GM21381 (cell line): ENCODE results near the gene BRD4.

ENCODE experiments used
- ATAC-seq: cut with Tn5 transposase; IDR thresholded peaks from one replicate; pipeline ENCODE4 v1.9.1; 2021; ENCODE audit warnings: mild to moderate bottlenecking, moderate library complexity; ENCODE audit not compliant: unreplicated experiment

Gene BRD4

GRCh38 chr19:15250640-15250993 is 81.7 kb downstream of the BRD4 start:
- no peak for ATAC-seq

DNA sequence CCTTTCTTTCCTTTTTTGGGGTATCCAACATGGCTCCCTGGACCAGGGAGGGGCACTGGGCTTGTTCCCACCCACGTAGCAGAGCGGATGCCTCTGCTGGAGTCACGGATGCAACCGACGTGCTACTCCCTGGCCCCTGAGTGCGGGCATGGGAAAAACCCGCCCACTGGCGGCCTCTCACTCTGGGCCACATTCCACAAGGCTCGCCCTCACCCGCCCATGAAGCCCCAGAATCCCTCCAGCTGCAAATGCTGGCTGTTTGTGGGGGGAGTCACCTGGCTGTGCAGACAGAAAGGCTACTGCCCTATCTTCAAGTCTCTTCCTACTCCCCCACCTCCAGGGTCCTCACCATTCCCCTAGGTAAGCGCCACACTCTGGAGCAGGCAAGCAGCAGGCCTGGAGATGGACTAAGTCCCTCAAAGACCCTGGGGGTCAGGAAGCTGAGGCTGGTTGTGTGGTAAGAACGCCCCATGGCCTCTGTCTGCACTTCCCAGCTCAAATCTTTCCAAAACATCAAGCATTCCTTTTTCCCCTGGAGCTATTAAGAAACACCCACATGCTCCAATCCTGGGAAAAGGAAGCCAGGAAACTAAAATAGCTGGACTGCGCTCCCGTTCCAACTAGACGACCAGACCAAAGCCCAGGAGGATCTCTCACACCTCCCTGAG is 82.2 kb downstream of the BRD4 start:
- ATAC-seq: no peak

DNA sequence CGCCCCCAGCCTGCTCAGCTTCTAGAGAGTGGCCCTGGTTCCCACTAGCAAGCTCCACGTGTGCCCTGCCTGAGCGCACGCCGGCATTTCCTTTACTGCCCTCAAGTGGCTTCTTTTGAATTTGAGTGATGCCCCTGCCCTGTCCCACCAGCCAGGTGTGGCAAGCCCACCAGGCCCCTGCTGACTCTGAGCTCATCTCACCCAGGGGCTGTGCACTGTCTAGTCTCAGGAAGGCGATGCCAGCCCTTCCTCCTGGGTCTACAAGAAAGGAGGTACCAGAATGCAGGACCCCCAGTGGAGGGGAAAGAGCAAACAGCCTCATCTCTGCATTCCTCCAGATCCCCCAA is 82.8 kb downstream of the BRD4 start:
- no peak for ATAC-seq

DNA sequence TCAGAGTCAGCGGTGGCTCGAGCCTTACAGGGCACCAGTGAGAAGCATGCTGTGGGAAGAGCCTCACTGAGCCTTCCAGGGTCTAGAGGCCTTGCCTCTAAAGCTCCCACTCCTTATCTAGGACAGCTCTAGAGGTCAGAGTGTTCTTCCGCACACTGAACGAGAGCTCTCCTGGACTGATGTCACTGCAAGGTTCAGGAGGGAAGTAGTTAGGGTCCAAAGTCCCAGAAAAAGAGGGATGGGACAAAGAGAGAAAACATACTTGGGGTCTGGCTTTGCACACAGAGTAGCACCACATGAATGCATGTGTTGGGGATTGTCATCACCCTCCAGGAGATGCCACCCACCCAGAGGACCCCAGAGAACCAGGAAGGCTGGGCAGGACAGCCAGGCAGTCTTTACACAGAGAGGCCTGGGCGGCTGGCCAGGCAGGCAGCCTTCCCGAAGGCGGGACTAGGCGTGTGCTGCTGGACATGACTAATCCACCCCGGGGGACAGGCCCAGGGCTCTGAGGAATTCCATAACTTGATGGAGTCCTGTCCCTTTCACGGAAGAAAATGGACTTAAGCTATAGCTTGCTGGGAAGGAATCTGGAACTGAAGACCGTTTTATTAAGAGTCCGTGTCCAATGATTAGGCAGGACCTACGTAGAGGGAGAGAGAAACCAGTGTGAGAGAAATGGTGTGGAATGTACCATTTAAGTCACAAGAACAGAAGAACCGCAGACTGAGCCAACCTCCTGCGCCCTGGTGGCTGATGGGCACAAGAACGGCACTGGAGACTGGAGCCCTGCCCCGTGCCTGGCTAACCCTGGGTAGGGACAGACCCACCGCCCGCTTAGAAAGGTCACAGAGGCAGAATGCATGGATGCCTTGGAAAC is 83.5 kb downstream of the BRD4 start:
- ATAC-seq: no peak

DNA sequence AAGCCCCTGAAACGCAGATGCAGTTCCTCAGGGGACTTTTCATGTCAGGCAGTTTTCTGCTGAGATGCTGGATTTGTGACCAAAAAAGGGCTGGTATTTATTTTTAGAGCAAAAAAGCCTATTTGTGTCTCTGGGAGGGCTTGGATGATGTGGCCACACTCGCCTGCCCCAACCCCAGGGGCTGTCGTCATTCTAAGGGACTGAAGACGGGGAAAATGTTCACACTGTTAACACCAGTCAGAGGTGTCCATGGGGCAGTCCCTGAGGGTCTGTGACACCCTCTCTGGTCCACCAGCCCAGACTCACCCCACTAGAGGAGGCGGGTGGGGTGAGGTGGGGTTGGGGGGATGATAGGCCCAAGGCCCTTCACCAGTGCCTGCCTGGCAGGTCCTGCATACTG is 84.2 kb downstream of the BRD4 start:
- no peak for ATAC-seq

DNA sequence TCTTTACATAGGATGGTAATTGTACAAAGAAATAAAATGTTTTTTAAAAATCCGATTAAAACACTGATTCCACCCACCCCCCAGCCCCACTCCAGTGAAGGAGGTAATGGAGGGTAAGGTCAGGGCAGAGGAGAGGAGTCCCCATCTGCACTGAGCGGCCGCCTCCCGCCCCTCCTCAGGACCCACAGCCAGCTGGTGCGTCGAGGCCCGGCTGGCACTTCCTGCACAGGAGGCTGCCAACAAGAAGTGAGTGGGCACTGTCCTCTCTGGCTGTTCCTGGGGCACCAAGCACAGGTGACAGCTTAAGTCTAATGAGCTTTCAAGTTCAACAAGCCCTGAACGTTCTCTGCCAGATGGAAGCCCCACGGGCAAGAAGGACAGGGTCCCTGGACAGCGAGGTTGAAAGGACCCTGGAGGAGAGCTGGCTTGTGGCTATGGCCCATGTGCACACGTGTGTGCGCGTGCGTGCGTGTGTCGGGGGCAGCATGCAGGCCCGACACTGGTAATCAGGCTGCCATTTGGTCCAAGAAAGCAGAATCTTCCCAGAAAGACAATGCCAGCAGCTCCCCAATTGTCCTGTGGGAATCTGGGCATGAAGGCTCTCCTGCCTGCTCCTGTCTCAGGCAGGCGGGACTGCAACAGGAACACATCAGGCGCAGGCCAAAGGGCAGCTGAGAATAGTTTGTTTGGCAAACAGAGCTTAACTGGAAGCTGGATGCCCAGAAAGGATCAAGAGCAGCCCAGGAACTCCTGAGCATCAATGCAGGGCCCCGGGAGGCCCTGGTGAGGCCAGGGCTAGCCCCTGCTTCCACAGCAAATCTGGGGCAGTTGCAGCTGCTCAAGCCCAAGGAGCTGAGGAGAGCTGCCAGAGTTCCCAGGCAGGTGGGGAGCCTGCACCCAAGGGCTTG is 85.0 kb downstream of the BRD4 start:
- no peak for ATAC-seq

- no peak for ATAC-seq
Observed at GRCh38 chr19:15246198-15246481, 86.2 kb downstream of the BRD4 start.

DNA sequence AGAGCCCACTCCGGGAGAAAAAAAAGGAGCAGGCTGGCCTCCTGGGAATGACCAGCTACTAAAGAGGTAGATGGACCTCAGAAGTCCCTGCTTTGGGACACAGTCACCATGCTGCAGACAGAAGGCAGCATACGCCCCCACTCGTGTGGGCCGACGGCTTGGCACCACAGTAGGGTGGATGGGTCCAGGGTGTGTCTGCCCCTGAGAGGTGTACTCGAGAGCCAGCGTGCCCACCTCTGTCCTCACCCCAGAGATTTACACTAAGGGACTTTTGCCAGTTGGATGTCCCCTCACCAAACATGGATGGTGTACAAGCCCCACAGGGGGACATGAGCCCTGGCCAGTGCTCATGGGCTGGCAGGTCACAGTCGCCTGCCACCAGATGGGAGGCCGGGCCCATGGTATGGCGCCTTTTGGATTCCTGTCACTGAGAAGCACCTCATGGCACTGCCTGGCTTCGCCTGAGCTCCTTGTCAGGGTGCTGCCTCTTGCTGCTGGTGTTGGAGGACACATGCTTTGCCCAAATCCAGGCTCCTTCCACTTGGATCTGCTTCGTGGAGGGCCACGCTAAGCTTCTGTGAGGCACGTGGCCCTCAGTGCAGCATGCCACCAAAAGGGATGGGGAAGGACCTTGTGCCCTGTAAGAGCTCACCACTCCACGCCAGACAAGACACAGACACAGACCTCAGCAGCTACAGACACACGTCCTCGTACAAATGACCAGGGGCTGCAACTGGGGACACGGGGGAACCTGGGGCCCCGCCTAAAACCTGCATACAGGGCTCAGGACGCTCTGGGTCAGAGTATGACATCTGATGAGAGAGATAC is 86.8 kb downstream of the BRD4 start:
- no peak for ATAC-seq

GRCh38 chr19:15244808-15245207 is 87.5 kb downstream of the BRD4 start:
- no peak for ATAC-seq

DNA sequence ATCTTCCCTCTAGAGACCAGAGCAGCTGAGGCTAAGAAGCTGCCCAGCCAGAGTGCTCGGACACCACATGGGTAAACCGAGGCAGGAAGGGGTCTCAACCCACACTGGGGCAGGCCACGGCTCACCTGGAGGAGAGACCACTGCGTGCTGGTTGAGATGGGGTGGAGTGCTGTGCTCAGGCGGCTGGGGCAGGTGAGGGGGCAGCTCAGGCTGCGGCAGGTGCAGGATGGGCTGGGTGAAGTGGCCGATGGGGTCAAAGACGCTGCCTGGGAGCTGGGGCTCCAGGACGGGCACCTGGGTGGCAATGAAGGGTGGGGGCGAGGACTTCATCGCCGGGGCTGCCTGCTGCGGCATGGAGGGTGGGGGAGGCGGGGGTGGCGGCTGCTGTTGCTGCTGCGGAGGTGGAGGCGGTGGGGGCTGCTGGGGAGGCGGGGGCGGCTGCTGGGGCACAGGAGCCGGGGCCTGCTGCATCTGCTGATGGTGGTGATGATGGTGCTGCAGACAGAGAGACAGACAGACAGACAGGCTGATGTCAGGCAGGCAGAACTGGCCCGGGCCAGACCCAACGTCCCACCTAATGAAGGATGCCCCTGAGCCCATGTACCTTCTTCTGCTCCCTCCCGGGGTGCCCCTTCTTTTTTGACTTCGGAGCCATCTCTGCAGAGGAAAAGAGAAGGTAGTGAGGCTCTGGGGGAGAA is 88.1 kb downstream of the BRD4 start:
- no peak for ATAC-seq

DNA sequence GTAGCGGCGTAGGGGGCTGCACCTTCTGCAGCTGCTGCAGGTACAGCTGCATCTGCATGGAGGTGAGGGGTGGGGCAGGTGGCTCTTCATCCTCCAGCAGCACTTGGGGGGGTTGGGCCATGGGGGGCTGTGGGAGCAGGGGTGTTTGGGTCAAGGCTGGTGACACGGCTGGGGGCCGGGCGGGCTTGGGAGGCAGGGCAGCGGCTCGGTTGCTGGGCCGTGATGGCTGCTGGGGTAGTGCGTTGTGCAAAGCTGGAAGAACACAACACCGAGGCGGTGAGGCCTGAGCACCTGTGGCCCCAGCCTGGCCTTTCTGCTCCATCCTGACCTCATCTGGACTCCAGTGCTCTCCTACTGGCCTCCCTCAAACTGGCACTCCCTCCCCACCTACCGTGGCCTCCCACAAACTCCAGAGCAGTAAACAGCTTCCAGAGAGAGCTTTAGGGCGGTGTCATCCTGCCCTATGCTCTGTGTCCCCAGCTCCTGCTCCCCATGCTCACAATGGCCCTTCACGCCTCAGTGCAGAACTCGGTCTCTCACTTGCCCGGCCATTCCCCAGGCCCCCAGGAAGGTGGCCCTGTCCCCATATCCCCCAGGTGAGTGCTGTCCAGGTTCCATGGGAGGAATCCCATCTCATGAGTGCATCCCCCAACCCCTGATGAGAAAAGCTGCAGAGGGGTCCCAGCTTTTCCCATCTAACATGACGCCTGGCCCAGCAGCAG is 88.9 kb downstream of the BRD4 start:
- ATAC-seq: no peak

- ATAC-seq: no peak
Observed at GRCh38 chr19:15241259-15241910, 91.0 kb downstream of the BRD4 start.

GRCh38 chr19:15240515-15240914 is 91.8 kb downstream of the BRD4 start:
- ATAC-seq: no peak

- no peak for ATAC-seq
Observed at GRCh38 chr19:15239337-15239949, 92.9 kb downstream of the BRD4 start.

GRCh38 chr19:15238639-15239155 is 93.6 kb downstream of the BRD4 start:
- no peak for ATAC-seq

GRCh38 chr19:15237759-15238638 is 94.3 kb downstream of the BRD4 start:
- ATAC-seq: no peak

GRCh38 chr19:15236886-15237285 is 95.5 kb downstream of the BRD4 start:
- ATAC-seq: no peak

- ATAC-seq: no peak
Observed at GRCh38 chr19:15235781-15236180, 96.6 kb downstream of the BRD4 start.
